Common myeloid progenitor, CD34-positive (primary cell): ENCODE data around the gene FOXL1.

Experiments used
- CTCF ChIA-PET: fragments of 350-600 bp; sonication (Branson Sonifier 250); formaldehyde crosslinking; loops from one replicate; lab custom pipeline; 2021; ENCODE audit warnings: antibody characterized with exemption; lab: Charles Lee
- POLR2A ChIA-PET: fragments of 350-600 bp; sonication (Branson Sonifier 250); formaldehyde crosslinking; loops from one replicate; lab custom pipeline; 2021; ENCODE audit warnings: antibody characterized with exemption; lab: Charles Lee
- DNase-seq, 3 donors: peaks; one replicate each; pipeline versions ENCODE4 v3.0.0 to v3.0.0-alpha.2; 2013
- H3K27ac ChIP-seq, 2 experiments: 1 replicate in 1 of 2; 2 replicates in 1 of 2; pipeline ENCODE4 v1.7.0; 2013; ENCODE audit warnings: inconsistent platforms in 2 of 2, low read length in 2 of 2, mild to moderate bottlenecking in 2 of 2, low read depth in 1 of 2, moderate library complexity in 1 of 2; ENCODE audit not compliant: severe bottlenecking in 2 of 2, insufficient read depth in 1 of 2, poor library complexity in 1 of 2
- H3K27me3 ChIP-seq, 5 experiments: replicated peaks in 2 of 5; 1 replicate in 3 of 5; 2 replicates in 2 of 5; pipeline versions ENCODE4 v1.6.1 to v1.7.0; 2013; ENCODE audit warnings: low read length in 4 of 5, mild to moderate bottlenecking in 2 of 5, moderate library complexity in 2 of 5, inconsistent platforms in 1 of 5; ENCODE audit not compliant: insufficient read depth in 5 of 5, control insufficient read depth in 4 of 5
- H3K36me3 ChIP-seq, 4 experiments: 1 replicate in 2 of 4; 2 replicates in 2 of 4; pipeline versions ENCODE4 v1.6.1 to v1.7.0; 2013; ENCODE audit warnings: low read length in 3 of 4, control low read depth in 1 of 4, mild to moderate bottlenecking in 1 of 4; ENCODE audit not compliant: control insufficient read depth in 4 of 4, insufficient read depth in 4 of 4
- H3K4me1 ChIP-seq, 4 experiments: 1 replicate in 3 of 4; 2 replicates in 1 of 4; pipeline versions ENCODE4 v1.6.1 to v1.7.1; 2013; ENCODE audit warnings: low read length in 3 of 4, mild to moderate bottlenecking in 3 of 4, control low read depth in 1 of 4, inconsistent platforms in 1 of 4, moderate library complexity in 1 of 4; ENCODE audit not compliant: control insufficient read depth in 4 of 4, insufficient read depth in 4 of 4; ENCODE audit errors: control extremely low read depth in 1 of 4
- H3K4me3 ChIP-seq, 7 experiments: 1 replicate in 4 of 7; 2 replicates in 3 of 7; pipeline versions ENCODE4 v1.5.1 to v1.7.0; 2013; ENCODE audit warnings: mild to moderate bottlenecking in 7 of 7, low read length in 6 of 7, moderate library complexity in 6 of 7, inconsistent platforms in 2 of 7, low read depth in 2 of 7, control low read depth in 1 of 7; ENCODE audit not compliant: insufficient read depth in 4 of 7, control insufficient read depth in 1 of 7; ENCODE audit errors: extremely low read depth in 1 of 7
- H3K9me3 ChIP-seq, 5 experiments: 1 replicate in 4 of 5; 2 replicates in 1 of 5; pipeline versions ENCODE4 v1.6.1 to v1.7.1; 2013; ENCODE audit warnings: low read length in 4 of 5, mild to moderate bottlenecking in 2 of 5, inconsistent platforms in 1 of 5, low read depth in 1 of 5, moderate library complexity in 1 of 5; ENCODE audit not compliant: control insufficient read depth in 4 of 5, insufficient read depth in 2 of 5; ENCODE audit errors: control extremely low read depth in 1 of 5
- WGBS: methylation state at CpG from one replicate; pipeline ENCODE4 v1.1.5; 2013; ENCODE audit not compliant: insufficient coverage; 5-methylcytosine and 5-hydroxymethylcytosine counted together

FOXL1 gene

GRCh38 chr16:86533076-86533475 is 45.3 kb upstream of the FOXL1 start:
- H3K4me1 ChIP-seq, result no peaks in the 10 kb centered on the region
- no peak for DNase-seq
- H3K36me3 ChIP-seq, result peaks cover 0 to 28% (median 14%) of the 10 kb centered on the region in 4 experiments
- H3K27me3 ChIP-seq, result no peaks in the 10 kb centered on the region
- H3K4me3 ChIP-seq, result no peak overlapping the region
- 99% methylated on average over 8 of the region's 8 CpGs for WGBS
- no peaks in the 10 kb centered on the region for H3K9me3 ChIP-seq
- no peak overlapping the region for H3K27ac ChIP-seq
- POLR2A ChIA-PET, result no interaction called here
- CTCF ChIA-PET, result interaction anchor here (2.7 kb wide), 1 partner anchor 13 kb away, joined by 9 read pairs; no protein-coding TSS in a partner anchor

DNA sequence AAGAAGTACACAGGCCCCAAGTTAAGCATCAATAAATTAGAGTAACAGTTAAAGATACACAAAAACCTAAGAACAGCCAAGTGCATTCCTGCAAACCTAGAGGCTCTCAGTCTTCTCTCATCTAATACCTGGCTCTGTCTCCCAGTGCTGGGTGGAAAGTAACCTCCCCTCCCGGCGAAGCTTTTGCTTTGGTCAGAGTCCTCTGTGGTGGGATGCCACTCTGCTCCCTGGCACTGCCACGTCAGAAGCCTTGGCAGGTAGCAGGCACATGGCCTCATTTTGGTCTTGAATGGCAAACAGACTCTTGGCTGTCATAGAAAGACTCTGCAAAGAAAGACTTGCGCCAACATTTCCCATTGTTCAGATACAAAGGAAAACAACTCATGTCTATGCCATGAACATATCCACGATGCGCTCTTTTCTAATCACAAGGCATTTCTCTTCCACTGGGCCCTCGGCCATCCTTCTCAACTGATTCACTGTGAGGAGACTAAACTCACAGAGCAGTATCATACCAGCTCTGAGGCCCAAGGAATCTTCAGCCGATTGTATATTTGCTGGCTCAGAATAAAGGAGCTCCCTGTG is 44.5 kb upstream of the FOXL1 start:
- H3K4me3 ChIP-seq, result no peak overlapping the region
- WGBS, result 98% methylated on average over 7 of the region's 8 CpGs
- no peaks in the 10 kb centered on the region for H3K9me3 ChIP-seq
- peaks cover 0 to 36% (median 18%) of the 10 kb centered on the region in 4 experiments for H3K36me3 ChIP-seq
- POLR2A ChIA-PET, result no interaction called here
- no peak overlapping the region for H3K27ac ChIP-seq
- CTCF ChIA-PET, result interaction anchor here (2.7 kb wide), 1 partner anchor 14 kb away, joined by 9 read pairs; no protein-coding TSS in a partner anchor
- DNase-seq, result no peak
- H3K4me1 ChIP-seq, result no peaks in the 10 kb centered on the region
- H3K27me3 ChIP-seq, result no peaks in the 10 kb centered on the region

- POLR2A ChIA-PET, result no interaction called here
- Histone ChIP-seq H3K27ac (no peak overlapping the region), H3K9me3 (no peaks in the 10 kb centered on the region), H3K36me3 (peaks cover 6 to 46% (median 25%) of the 10 kb centered on the region in 4 experiments), H3K4me3 (no peak overlapping the region), H3K4me1 (no peaks in the 10 kb centered on the region), H3K27me3 (no peaks in the 10 kb centered on the region)
- DNase-seq, result no peak
- 98% methylated on average over 13 of the region's 18 CpGs for WGBS
- CTCF ChIA-PET, result interaction anchor here (2.7 kb wide), 1 partner anchor 15 kb away, joined by 9 read pairs; no protein-coding TSS in a partner anchor
Measured at GRCh38 chr16:86534779-86535615, 43.4 kb upstream of the FOXL1 start.

- Histone ChIP-seq H3K4me1 (no peaks in the 10 kb centered on the region), H3K27ac (no peak overlapping the region), H3K4me3 (no peak overlapping the region), H3K9me3 (no peaks in the 10 kb centered on the region), H3K36me3 (peaks cover 6 to 60% (median 38%) of the 10 kb centered on the region in 4 experiments), H3K27me3 (no peaks in the 10 kb centered on the region)
- POLR2A ChIA-PET, result no interaction called here
- CTCF ChIA-PET, result no interaction called here
- WGBS, result 93% methylated on average over 14 of the region's 17 CpGs
- no peak for DNase-seq
Measured at GRCh38 chr16:86536621-86537020, 41.7 kb upstream of the FOXL1 start.

GRCh38 chr16:86537486-86537885 is 40.9 kb upstream of the FOXL1 start:
- Histone ChIP-seq H3K27me3 (no peaks in the 10 kb centered on the region), H3K4me1 (no peaks in the 10 kb centered on the region), H3K27ac (no peak overlapping the region), H3K9me3 (no peaks in the 10 kb centered on the region), H3K36me3 (peaks cover 6 to 62% (median 44%) of the 10 kb centered on the region in 4 experiments), H3K4me3 (no peak overlapping the region)
- ChIA-PET CTCF (no interaction called here), POLR2A (no interaction called here)
- WGBS, result 94% methylated on average over 4 of the region's 4 CpGs
- no peak for DNase-seq

GRCh38 chr16:86538196-86538780 is 40.1 kb upstream of the FOXL1 start:
- ChIA-PET POLR2A (no interaction called here), CTCF (no interaction called here)
- Histone ChIP-seq H3K27me3 (no peaks in the 10 kb centered on the region), H3K9me3 (no peaks in the 10 kb centered on the region), H3K36me3 (peaks cover 6 to 62% (median 46%) of the 10 kb centered on the region in 4 experiments), H3K4me3 (no peak overlapping the region), H3K27ac (no peak overlapping the region), H3K4me1 (no peaks in the 10 kb centered on the region)
- no peak for DNase-seq
- WGBS, result over 99% methylated on average over 17 of the region's 17 CpGs
